ENCODE results near the gene CD2BP2.

DNA sequence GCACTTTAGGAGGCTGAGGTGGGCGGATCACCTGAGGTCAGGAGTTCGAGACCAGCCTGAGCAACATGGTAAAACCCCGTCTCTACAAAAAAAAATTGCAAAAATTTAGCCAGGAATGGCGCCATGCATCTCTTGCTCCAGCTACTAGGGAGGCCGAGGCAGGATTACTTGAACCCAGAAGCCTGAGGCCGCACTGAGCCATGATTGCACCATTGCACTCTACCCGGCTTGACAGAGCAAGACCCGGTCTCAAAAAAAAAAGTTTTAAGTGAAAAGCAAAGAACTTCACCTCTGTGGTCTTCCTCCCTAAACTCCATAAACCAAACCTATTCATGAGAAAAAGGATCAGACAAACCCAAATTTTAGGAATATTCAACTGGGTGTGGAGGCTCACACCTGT lies 7.0 kb downstream of the CD2BP2 start:
- TF ChIP-seq, protein P1, sequence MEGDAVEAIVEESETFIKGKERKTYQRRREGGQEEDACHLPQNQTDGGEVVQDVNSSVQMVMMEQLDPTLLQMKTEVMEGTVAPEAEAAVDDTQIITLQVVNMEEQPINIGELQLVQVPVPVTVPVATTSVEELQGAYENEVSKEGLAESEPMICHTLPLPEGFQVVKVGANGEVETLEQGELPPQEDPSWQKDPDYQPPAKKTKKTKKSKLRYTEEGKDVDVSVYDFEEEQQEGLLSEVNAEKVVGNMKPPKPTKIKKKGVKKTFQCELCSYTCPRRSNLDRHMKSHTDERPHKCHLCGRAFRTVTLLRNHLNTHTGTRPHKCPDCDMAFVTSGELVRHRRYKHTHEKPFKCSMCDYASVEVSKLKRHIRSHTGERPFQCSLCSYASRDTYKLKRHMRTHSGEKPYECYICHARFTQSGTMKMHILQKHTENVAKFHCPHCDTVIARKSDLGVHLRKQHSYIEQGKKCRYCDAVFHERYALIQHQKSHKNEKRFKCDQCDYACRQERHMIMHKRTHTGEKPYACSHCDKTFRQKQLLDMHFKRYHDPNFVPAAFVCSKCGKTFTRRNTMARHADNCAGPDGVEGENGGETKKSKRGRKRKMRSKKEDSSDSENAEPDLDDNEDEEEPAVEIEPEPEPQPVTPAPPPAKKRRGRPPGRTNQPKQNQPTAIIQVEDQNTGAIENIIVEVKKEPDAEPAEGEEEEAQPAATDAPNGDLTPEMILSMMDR (IDR thresholded peaks at IDR 0.05), result no peak
- TF ChIP-seq POLR2A (IDR thresholded peaks at IDR 0.05), result no peak

All from adrenal gland (tissue), 5 donors.